ENCODE data around the gene SPATA18. TPM values are rescaled to one million over a fixed set of nuclear protein-coding genes. Genes with fewer than 3 reads are reported as not detected.

The SPATA18 gene
- total and polyA plus RNA-seq, 2 of the 13 experiments (the other 11 are each of a cell fraction or from before 2014, with no cell fraction given) = 5.7 to 13.2 TPM

DNA sequence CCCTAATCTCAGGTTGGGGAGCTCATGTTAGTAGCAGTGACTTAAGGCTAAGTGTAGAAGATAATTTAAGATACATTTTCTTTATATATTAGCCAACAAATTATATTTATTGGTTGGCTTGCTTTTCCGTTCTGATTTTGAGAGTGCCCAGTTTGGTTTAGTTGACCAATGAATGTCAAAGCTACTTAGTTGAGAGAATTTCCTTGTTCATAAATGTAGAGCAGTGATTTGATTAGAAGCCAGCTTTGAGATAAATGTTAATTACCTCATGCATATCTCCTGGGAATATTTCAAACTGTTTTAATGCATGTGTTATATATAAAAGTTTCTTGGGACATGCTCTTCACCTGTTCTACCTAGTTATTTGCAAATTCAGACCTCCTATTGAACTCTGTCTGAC is 44.3 kb downstream of the SPATA18 start:
- POLR2A ChIA-PET = no interaction called here
- H3K4me3 ChIP-seq (replicated peaks in 1 of 3; ENCODE audit: insufficient read depth in 1 of 3, low read depth in 2 of 3, low read length in 3 of 3) = no peak overlapping the region
- no peaks in the 10 kb centered on the region; a peak in 1 of 5 replicates for H3K27me3 ChIP-seq (ENCODE audit: control insufficient read depth in 1 of 2, insufficient read depth in 2 of 2, low read length in 2 of 2)
- no TSS peak for BruUV-seq (replicated peaks)
- ATAC-seq = no peak
- in situ Hi-C loops (cut with HindIII; ENCODE audit: extremely low pct_ligation_motif_present, low pct_unique_long_range_greater_than_20kb) = no loop called here
- CTCF ChIA-PET (ENCODE audit: low intra/inter-chr PET ratio, low total read pairs) = no interaction called here
- H3K4me2 ChIP-seq (ENCODE audit: low read depth, low read length) = no peak overlapping the region
- no peaks in the 10 kb centered on the region for H3K36me3 ChIP-seq (replicated peaks in 1 of 2; ENCODE audit: control insufficient read depth in 1 of 2, insufficient read depth in 2 of 2, low read length in 2 of 2)
- H3K9me3 ChIP-seq (ENCODE audit: low read length) = no peaks in the 10 kb centered on the region
- no peaks in the 10 kb centered on the region for H4K20me1 ChIP-seq (ENCODE audit: insufficient read depth, low read length)
- no peak overlapping the region for H3K9ac ChIP-seq (ENCODE audit: insufficient read depth, low read depth, low read length)
- TF ChIP-seq EEA1 (CRISPR knock-in tag; IDR thresholded peaks at IDR 0.05; ENCODE audit: borderline replicate concordance) (no peak), SMARCE1 (IDR thresholded peaks at IDR 0.05; ENCODE audit: borderline replicate concordance) (no peak), ZNF775 (CRISPR knock-in tag; IDR thresholded peaks at IDR 0.05; ENCODE audit: borderline replicate concordance) (no peak), REPIN1 (CRISPR knock-in tag; IDR thresholded peaks at IDR 0.05; ENCODE audit: borderline replicate concordance, low read depth) (no peak), SMYD3 (CRISPR knock-in tag; IDR thresholded peaks at IDR 0.05) (no peak), ZBTB42 (CRISPR knock-in tag; IDR thresholded peaks at IDR 0.05) (no peak), HOXA5 (CRISPR knock-in tag; IDR thresholded peaks at IDR 0.05) (no peak), CCDC6 (CRISPR knock-in tag; IDR thresholded peaks at IDR 0.05) (no peak), ZMYM2 (CRISPR knock-in tag; IDR thresholded peaks at IDR 0.05) (no peak), TRIM24 (CRISPR knock-in tag; IDR thresholded peaks at IDR 0.05) (no peak), PHB2 (IDR thresholded peaks at IDR 0.05; ENCODE audit: partially characterized antibody) (no peak), ZNF558 (CRISPR knock-in tag; IDR thresholded peaks at IDR 0.05; ENCODE audit: borderline replicate concordance) (no peak), ZNF773 (CRISPR knock-in tag; IDR thresholded peaks at IDR 0.05; ENCODE audit: borderline replicate concordance) (no peak), IKZF1 (IDR thresholded peaks at IDR 0.05) (no peak)
- TF ChIP-seq, protein P1, sequence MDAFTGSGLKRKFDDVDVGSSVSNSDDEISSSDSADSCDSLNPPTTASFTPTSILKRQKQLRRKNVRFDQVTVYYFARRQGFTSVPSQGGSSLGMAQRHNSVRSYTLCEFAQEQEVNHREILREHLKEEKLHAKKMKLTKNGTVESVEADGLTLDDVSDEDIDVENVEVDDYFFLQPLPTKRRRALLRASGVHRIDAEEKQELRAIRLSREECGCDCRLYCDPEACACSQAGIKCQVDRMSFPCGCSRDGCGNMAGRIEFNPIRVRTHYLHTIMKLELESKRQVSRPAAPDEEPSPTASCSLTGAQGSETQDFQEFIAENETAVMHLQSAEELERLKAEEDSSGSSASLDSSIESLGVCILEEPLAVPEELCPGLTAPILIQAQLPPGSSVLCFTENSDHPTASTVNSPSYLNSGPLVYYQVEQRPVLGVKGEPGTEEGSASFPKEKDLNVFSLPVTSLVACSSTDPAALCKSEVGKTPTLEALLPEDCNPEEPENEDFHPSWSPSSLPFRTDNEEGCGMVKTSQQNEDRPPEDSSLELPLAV (CRISPR knock-in tag; conservative IDR thresholded peaks at IDR 0.05; ENCODE audit: low read depth) = no peak
- TF ChIP-seq, protein P2, sequence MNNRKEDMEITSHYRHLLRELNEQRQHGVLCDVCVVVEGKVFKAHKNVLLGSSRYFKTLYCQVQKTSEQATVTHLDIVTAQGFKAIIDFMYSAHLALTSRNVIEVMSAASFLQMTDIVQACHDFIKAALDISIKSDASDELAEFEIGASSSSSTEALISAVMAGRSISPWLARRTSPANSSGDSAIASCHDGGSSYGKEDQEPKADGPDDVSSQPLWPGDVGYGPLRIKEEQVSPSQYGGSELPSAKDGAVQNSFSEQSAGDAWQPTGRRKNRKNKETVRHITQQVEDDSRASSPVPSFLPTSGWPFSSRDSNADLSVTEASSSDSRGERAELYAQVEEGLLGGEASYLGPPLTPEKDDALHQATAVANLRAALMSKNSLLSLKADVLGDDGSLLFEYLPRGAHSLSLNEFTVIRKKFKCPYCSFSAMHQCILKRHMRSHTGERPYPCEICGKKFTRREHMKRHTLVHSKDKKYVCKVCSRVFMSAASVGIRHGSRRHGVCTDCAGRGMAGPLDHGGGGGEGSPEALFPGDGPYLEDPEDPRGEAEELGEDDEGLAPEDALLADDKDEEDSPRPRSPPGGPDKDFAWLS (CRISPR knock-in tag; IDR thresholded peaks at IDR 0.05; ENCODE audit: borderline replicate concordance) = no peak
- no peak for DNase-seq (ENCODE audit: low spot score)
- peaks cover 17% of the 10 kb centered on the region for H3K4me1 ChIP-seq (ENCODE audit: insufficient read depth, low read length)
- H2AFZ ChIP-seq (ENCODE audit: low read length) = no peak overlapping the region
- no peak for FAIRE-seq
- no peak overlapping the region for H3K27ac ChIP-seq (ENCODE audit: extremely low read length, insufficient read depth, low read length)
- 100% methylated on average over 1 of the region's 1 CpG for WGBS (ENCODE audit: low lambda C conversion rate)
- H3K79me2 ChIP-seq (ENCODE audit: insufficient read depth, low read length) = no peaks in the 10 kb centered on the region
- intact Hi-C loops (cut with micrococcal nuclease; ENCODE audit: unreplicated experiment) = no loop called here

Data from HepG2 (cell line).